ENCODE results near the gene SNTB2. TPM values are rescaled to one million over a fixed set of nuclear protein-coding genes. Genes with fewer than 3 reads are reported as not detected.
A peak's percentile ranks its signal among the peaks of the same experiment; 100 is the strongest.

The SNTB2 gene
- total RNA-seq, 2 experiments from 2014 or later, result 15.7 to 17.2 TPM

DNA sequence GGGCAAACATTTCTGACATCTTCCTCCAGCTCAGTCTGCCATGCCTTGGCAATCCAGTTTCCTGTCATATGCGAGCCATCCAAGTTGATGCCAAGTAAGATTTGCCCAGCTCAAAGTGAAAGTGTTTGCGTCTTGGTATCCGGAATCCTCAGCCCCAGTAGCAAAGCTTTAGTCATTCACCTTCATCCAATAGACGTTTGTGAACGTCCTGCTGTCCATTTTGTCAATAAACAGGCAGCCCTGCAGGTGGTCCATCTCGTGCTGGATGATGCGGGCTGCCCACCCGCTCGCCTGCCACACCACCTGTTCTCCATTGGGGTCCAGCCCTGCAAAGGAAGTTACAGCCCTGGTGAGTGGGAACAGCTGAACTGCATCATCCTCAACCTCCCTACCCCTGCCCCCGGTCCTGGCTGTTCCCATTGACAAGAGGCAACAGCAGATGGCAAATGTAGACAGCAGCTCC, 141.9 kb downstream of the SNTB2 start:
- H3K4me1 Mint-ChIP-seq, result peaks cover 50% of the 10 kb centered on the region
- intact Hi-C loops (cut with DNase I, micrococcal nuclease), result no loop called here

DNA sequence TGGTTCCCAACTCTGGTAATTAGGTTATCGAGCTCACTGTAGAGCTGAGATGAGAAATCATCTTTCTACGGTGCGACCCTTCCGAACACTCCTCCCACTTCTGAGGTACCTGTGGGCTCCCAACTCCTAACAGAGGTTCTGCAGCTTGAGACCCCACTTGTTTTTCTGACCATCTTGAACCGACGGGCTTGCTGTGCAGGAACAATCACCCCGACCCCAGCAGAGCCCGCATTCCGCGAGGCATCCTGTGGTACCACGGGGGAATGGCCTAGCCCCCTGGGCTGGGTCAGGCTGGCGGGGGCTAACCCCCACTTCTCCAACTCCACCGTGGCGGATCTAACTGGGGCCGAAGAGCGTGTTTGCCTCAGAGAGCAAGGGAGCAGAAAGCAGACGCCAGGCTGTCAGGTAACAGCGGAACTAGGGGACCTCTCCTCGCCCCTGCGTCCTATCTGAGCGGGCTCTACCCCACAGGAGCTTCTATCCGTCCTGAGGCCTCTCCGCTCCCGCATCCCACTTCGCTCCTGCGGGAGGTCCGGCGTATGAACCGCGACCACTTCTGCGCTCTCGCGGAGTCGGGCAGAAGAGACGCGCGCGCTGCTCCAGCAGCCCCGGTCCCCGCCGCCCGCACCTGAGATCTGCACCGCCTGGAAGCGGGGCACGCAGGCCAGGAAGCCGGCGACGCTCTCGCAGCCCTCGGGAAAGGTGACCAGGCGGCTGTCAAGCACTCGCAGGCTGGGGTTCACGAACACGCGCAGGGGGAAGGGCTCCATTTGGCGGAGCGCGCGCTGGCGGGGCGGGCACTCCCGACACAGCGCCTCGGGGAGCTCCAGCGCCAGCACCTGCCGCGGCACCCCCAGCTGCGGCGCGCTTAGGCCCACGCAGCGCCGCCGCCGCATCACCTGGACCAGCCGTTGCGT, 142.7 kb downstream of the SNTB2 start:
- intact Hi-C loops (cut with DNase I, micrococcal nuclease), result loop anchor here (1.0 to 10.0 kb wide), 9 partner anchors 10 to 1765 kb away; partner anchors contain the start of genes COG8 (in 2 of the 2), NFAT5 (in 2 of the 2), NIP7 (in 2 of the 2) and VPS4A (in 2 of the 2)
- Mint-ChIP-seq H3K4me3 (peak overlapping the region; percentile 83), H3K27ac (peak overlapping the region; percentile 79), H3K36me3 (ENCODE audit: low read depth) (peaks cover 65% of the 10 kb centered on the region), H3K4me1 (peaks cover 48% of the 10 kb centered on the region), H3K27me3 (no peaks in the 10 kb centered on the region), H3K9me3 (ENCODE audit: low read depth) (no peaks in the 10 kb centered on the region)
- DNase-seq (peak; percentile 10), ATAC-seq (peak; percentile 56)
- POLR2A ChIA-PET, result interaction anchor here (0.8 to 2.4 kb wide), 3 partner anchors 11 to 196 kb away, joined by 3 to 10 read pairs (median 3); partner anchors contain the start of genes CHTF8 and UTP4
- CTCF ChIA-PET, result interaction anchor here (0.9 to 2.9 kb wide), 7 partner anchors 9 to 179 kb away, joined by 3 to 21 read pairs (median 4); partner anchors contain the start of genes COG8 and NIP7

More for the DNA sequence above, 141.9 kb downstream of the SNTB2 start:
- CTCF ChIA-PET, result interaction anchor here (0.6 to 2.9 kb wide), 7 partner anchors 7 to 179 kb away, joined by 3 to 21 read pairs (median 4); partner anchors contain the start of genes COG8 and NIP7
- Mint-ChIP-seq H3K9me3 (ENCODE audit: low read depth) (no peaks in the 10 kb centered on the region), H3K4me3 (peak overlapping the region; percentile 83), H3K36me3 (ENCODE audit: low read depth) (peaks cover 62% of the 10 kb centered on the region), H3K27ac (peak overlapping the region; percentile 79), H3K27me3 (no peaks in the 10 kb centered on the region)
- DNase-seq (peak; percentile 40), ATAC-seq (no peak)
- POLR2A ChIA-PET, result interaction anchor here (0.7 to 1.1 kb wide), 4 partner anchors 10 to 196 kb away, joined by 3 to 4 read pairs (median 3); partner anchors contain the start of genes CHTF8, COG8, NIP7 and UTP4

DNA sequence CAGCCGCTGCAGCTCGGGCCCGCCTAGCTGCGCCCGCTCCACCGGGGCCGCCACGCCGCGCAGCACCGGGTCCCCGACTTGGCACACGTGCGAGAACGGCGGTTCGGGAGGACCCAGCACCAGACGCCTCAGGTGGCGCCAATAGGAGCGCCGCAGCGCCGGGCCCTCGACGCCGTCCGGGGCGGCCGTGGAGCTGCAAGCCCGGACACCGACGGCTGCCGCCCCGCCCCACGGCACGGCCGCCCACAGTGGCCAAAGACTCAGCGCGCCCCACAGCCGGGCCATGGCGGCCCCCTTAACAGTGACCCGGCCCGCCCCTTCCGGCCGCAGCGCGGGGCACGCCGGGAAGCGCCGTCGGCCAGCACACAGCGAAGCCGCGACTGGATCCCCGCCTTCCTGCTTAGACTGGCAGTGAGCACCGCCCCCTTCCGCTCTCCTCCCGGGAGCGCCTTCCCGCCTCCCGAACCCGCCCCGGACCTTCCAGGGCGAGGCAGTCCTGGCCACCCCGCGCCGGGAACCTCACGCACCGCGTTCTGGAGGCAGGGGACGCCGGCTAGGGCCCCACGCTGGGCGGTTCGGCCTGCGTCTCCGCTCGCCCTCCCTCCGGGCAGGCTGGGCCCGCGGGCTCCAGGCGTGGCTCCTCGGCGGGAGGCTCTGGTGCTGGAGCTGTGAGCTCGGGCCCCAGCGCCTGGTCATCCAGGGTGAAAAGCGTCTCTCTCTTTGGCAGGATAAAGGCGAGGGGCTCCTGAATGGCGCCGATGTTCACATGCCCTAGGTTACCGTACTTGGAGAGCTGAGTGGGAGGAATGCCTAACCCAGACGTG, 143.5 kb downstream of the SNTB2 start, which contains the start of gene PDF:
TSS of gene PDF (minus strand) at position 303 of the 824 bp plus-strand sequence. CDS start at position 285, 18 bp downstream.
- no peaks in the 10 kb centered on the region for H3K27me3 Mint-ChIP-seq
- peaks cover 45% of the 10 kb centered on the region for H3K4me1 Mint-ChIP-seq
- peaks cover 69% of the 10 kb centered on the region for H3K36me3 Mint-ChIP-seq (ENCODE audit: low read depth)
- CTCF ChIA-PET, result interaction anchor here (0.9 to 2.9 kb wide), 6 partner anchors 8 to 42 kb away, joined by 3 to 21 read pairs (median 4); partner anchors contain the start of genes COG8 and NIP7
- H3K9me3 Mint-ChIP-seq (ENCODE audit: low read depth), result no peaks in the 10 kb centered on the region
- peak within 1 kb of the TSS; percentile 83 for H3K4me3 Mint-ChIP-seq
- DNase-seq (peak; percentile 90), ATAC-seq (peak; percentile 94)
- intact Hi-C loops (cut with DNase I, micrococcal nuclease), result loop anchor here (1.0 to 10.0 kb wide), 9 partner anchors 9 to 1766 kb away; partner anchors contain the start of genes COG8 (in 2 of the 2), NFAT5 (in 2 of the 2), NIP7 (in 2 of the 2) and VPS4A (in 2 of the 2)
- H3K27ac Mint-ChIP-seq, result peak within 1 kb of the TSS; percentile 84
- POLR2A ChIA-PET, result interaction anchor here (2.4 kb wide), 1 partner anchor 10 kb away, joined by 10 read pairs; no protein-coding TSS in a partner anchor

DNA sequence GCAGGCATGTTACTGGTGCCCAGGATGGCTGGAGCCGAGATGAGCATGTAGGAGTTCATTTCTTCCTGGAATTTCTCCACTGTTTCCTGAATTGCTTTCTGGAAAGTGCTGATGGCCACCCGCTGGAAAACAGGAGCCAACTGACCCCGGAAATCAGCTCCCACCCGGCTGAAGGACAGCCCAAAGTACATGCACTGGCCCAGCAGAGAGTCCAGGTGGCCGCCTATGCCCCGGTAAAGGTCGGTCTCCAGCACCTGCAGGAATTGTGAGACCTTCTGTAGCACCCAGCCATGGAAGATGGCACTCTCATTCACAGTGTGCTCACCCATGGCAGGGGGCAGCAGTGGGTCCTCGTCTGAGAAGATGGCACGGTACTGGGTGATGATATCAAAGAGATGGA, 147.7 kb downstream of the SNTB2 start:
- no peak overlapping the region for H3K27ac Mint-ChIP-seq
- peaks cover 28% of the 10 kb centered on the region for H3K4me1 Mint-ChIP-seq
- intact Hi-C loops (cut with DNase I, micrococcal nuclease), result loop anchor here (10.0 kb wide), 2 partner anchors 230 to 1770 kb away; partner anchors contain the start of genes CTCF (in 1 of the 2) and NFAT5 (in 1 of the 2)
- ATAC-seq (no peak), DNase-seq (no peak)
- ChIA-PET CTCF (no interaction called here), POLR2A (no interaction called here)
- no peaks in the 10 kb centered on the region for H3K27me3 Mint-ChIP-seq
- H3K36me3 Mint-ChIP-seq (ENCODE audit: low read depth), result peaks cover 54% of the 10 kb centered on the region
- no peaks in the 10 kb centered on the region for H3K9me3 Mint-ChIP-seq (ENCODE audit: low read depth)
- no peak overlapping the region for H3K4me3 Mint-ChIP-seq

DNA sequence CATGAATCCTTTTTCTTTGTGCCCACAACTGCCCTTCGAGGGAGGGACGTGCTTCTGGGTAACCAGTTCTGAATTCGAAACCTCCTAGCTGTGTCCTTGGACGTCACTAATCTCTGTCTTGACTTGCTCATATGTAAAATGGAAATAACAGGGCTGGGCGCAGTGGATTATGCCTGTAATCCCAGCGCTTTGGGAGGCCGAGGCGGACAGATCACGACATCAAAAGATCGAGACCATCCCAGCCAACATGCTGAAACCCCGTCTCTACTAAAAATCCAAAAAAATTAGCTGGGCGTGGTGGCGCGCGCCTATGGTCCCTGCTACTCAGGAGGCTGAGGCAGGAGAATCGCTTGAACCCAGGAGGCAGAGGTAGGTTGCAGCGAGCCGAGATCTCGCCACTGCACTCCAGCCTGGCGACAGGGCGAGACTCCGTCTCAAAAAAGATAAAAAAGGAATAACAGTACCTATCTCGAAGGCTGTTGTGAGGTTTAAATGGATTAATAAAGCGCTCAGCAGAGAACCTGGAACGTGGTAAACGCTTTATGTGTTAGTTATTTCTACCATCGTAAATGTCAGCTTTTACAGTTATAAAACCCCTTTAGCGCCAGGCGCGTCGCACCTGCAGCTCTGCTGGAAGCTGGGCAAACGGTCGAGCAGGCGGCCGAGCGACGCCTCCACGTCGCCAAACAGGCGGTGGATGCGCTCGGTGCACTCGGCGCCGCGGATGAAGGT, 151.8 kb downstream of the SNTB2 start:
- H3K27me3 Mint-ChIP-seq, result no peaks in the 10 kb centered on the region
- POLR2A ChIA-PET, result interaction anchor here (0.5 to 1.2 kb wide), 3 partner anchors 10 to 921 kb away, joined by 3 to 4 read pairs (median 4); no protein-coding TSS in a partner anchor
- peaks cover 37% of the 10 kb centered on the region for H3K4me1 Mint-ChIP-seq
- H3K9me3 Mint-ChIP-seq (ENCODE audit: low read depth), result no peaks in the 10 kb centered on the region
- peak overlapping the region; percentile 98 for H3K27ac Mint-ChIP-seq
- intact Hi-C loops (cut with DNase I, micrococcal nuclease), result loop anchor here (1.0 to 10.0 kb wide), 10 partner anchors 8 to 1774 kb away; partner anchors contain the start of genes PDF (in 2 of the 2), CHTF8 (in 1 of the 2), CTCF (in 1 of the 2) and CYB5B (in 1 of the 2)
- CTCF ChIA-PET, result interaction anchor here (0.6 to 2.5 kb wide), 7 partner anchors 9 to 209 kb away, joined by 3 to 18 read pairs (median 3); partner anchors contain the start of gene PDF
- DNase-seq (peak; percentile 22), ATAC-seq (no peak)
- peaks cover 63% of the 10 kb centered on the region for H3K36me3 Mint-ChIP-seq (ENCODE audit: low read depth)
- H3K4me3 Mint-ChIP-seq, result peak overlapping the region; percentile 96

- Mint-ChIP-seq H3K27ac (peak within 1 kb of the TSS; percentile 98), H3K4me3 (peak within 1 kb of the TSS; percentile 96), H3K36me3 (ENCODE audit: low read depth) (peaks cover 60% of the 10 kb centered on the region), H3K4me1 (peaks cover 37% of the 10 kb centered on the region), H3K27me3 (no peaks in the 10 kb centered on the region), H3K9me3 (ENCODE audit: low read depth) (no peaks in the 10 kb centered on the region)
- intact Hi-C loops (cut with DNase I, micrococcal nuclease), result loop anchor here (1.0 to 10.0 kb wide), 10 partner anchors 9 to 1775 kb away; partner anchors contain the start of genes PDF (in 2 of the 2), CHTF8 (in 1 of the 2), CTCF (in 1 of the 2) and CYB5B (in 1 of the 2)
- DNase-seq, result peak; percentile 95
- ChIA-PET CTCF (interaction anchor here (0.8 to 2.5 kb wide), 11 partner anchors 8 to 209 kb away, joined by 3 to 18 read pairs (median 3); partner anchors contain the start of gene PDF), POLR2A (interaction anchor here (0.5 to 1.3 kb wide), 6 partner anchors 9 to 922 kb away, joined by 3 to 10 read pairs (median 4); partner anchors contain the start of gene PDF)
- peak; percentile 89 for ATAC-seq
Measured at GRCh38 chr16:69339289-69340094, 152.5 kb downstream of the SNTB2 start, which contains the start of the genes COG8 and NIP7. Gene COG8, minus strand, starts transcription at chr16:69339564. Its CDS starts 12 bp downstream, at chr16:69339552. Gene NIP7, plus strand, starts transcription at chr16:69339772. Its CDS starts 58 bp downstream, at chr16:69339830.

- H3K9me3 Mint-ChIP-seq (ENCODE audit: low read depth), result no peaks in the 10 kb centered on the region
- ATAC-seq (peak; percentile 2), DNase-seq (peak; percentile 55)
- ChIA-PET CTCF (interaction anchor here (0.6 to 2.5 kb wide), 8 partner anchors 9 to 85 kb away, joined by 3 to 8 read pairs (median 3); partner anchors contain the start of gene PDF), POLR2A (interaction anchor here (0.7 to 1.3 kb wide), 4 partner anchors 9 to 104 kb away, joined by 3 to 10 read pairs (median 4); partner anchors contain the start of gene PDF)
- H3K27ac Mint-ChIP-seq, result peak overlapping the region; percentile 98
- H3K4me1 Mint-ChIP-seq, result peaks cover 39% of the 10 kb centered on the region
- H3K36me3 Mint-ChIP-seq (ENCODE audit: low read depth), result peaks cover 58% of the 10 kb centered on the region
- H3K27me3 Mint-ChIP-seq, result no peaks in the 10 kb centered on the region
- intact Hi-C loops (cut with DNase I, micrococcal nuclease), result no loop called here
- peak overlapping the region; percentile 96 for H3K4me3 Mint-ChIP-seq
Measured at GRCh38 chr16:69340095-69340644, 153.2 kb downstream of the SNTB2 start.

DNA sequence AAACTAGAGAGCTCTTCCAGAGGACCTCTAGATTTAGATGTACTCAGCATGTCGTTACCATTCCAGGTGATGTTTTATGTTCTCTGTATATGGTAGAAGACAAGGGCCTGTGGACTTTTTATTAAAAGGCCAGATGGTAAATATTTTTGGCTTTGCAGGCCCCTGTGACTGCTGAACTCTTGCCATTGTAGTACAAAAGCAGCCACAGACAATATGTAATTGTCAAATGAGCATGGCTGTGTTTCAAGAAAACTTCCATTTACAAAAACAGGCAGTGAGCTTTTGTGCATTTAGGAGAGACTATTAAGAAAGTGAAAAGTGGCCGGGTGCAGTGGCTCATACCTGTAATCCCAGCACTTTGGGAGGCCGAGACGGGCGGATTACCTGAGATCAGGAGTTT, 157.2 kb downstream of the SNTB2 start:
- no peaks in the 10 kb centered on the region for H3K27me3 Mint-ChIP-seq
- H3K4me1 Mint-ChIP-seq, result peaks cover 27% of the 10 kb centered on the region
- ChIA-PET CTCF (no interaction called here), POLR2A (interaction anchor here (0.7 kb wide), 2 partner anchors 60 to 207 kb away, joined by 3 read pairs; no protein-coding TSS in a partner anchor)
- peaks cover 58% of the 10 kb centered on the region for H3K36me3 Mint-ChIP-seq (ENCODE audit: low read depth)
- no peak for ATAC-seq
- intact Hi-C loops (cut with DNase I, micrococcal nuclease), result no loop called here
- no peak for DNase-seq
- no peak overlapping the region for H3K4me3 Mint-ChIP-seq
- H3K27ac Mint-ChIP-seq, result no peak overlapping the region
- no peaks in the 10 kb centered on the region for H3K9me3 Mint-ChIP-seq (ENCODE audit: low read depth)

Data from activated CD4-positive, alpha-beta T cell treated with anti-CD3 and anti-CD28 coated beads for 36 hours (primary cell).